ENCODE measurements around the gene SNTN. TPM values are rescaled to one million over a fixed set of nuclear protein-coding genes. Genes with fewer than 3 reads are reported as not detected.

SNTN gene
- total RNA-seq, 4 donors from 2014 or later: not detected

DNA sequence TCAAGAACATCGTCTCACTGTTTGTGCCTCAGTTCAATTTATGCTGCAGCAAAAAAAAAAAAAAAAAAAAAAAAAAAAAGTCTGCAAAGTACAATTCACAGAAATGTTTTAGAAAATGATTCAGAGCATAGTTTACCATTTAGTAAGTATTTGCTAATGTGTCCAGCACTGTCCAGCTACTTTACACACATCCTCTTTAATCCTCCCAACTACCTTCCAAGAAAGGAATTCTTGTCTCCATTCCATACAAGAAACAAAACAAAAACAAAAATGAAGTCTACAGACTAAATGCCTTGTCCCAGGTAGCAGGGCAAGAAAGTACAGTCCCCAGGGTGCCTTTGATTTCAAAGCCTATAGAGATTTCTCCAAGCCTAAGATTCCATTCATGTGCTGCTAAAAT, 38.9 kb upstream of the SNTN start:
- no peak for DNase-seq (ENCODE audit: low spot score in 2 of 2)
- Histone ChIP-seq H3K27me3 (no peaks in the 10 kb centered on the region), H3K27ac (no peak overlapping the region), H3K9me3 (no peaks in the 10 kb centered on the region), H3K4me1 (no peaks in the 10 kb centered on the region), H3K4me3 (no peak overlapping the region), H3K36me3 (no peaks in the 10 kb centered on the region)
- TF ChIP-seq, protein P1, sequence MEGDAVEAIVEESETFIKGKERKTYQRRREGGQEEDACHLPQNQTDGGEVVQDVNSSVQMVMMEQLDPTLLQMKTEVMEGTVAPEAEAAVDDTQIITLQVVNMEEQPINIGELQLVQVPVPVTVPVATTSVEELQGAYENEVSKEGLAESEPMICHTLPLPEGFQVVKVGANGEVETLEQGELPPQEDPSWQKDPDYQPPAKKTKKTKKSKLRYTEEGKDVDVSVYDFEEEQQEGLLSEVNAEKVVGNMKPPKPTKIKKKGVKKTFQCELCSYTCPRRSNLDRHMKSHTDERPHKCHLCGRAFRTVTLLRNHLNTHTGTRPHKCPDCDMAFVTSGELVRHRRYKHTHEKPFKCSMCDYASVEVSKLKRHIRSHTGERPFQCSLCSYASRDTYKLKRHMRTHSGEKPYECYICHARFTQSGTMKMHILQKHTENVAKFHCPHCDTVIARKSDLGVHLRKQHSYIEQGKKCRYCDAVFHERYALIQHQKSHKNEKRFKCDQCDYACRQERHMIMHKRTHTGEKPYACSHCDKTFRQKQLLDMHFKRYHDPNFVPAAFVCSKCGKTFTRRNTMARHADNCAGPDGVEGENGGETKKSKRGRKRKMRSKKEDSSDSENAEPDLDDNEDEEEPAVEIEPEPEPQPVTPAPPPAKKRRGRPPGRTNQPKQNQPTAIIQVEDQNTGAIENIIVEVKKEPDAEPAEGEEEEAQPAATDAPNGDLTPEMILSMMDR (IDR thresholded peaks at IDR 0.05): no peak
- TF ChIP-seq EP300 (IDR thresholded peaks at IDR 0.05) (no peak), POLR2A (IDR thresholded peaks at IDR 0.05) (no peak)
- 0 to 41% methylated on average over 1 of the region's 1 CpG for WGBS, 2 donors

DNA sequence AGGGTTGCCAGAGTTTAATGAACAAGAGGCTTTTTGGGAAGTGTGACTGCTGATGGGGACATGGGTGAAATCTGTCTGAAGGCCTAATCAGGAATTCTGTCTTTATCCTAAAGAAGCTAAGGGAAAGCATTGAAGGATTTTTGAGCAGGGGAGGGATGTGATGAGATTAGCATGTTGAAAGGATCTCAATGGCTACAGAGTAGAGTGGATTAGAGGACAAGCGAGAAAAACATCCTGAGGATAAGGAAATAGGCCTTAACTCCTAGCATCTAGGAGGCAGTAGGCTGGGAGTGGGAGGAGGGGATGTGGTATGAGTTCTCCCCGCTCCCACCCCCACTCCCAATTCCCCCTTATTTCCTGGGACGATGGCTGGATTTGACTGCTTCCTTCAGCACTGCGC, 35.1 kb upstream of the SNTN start:
- no peaks in the 10 kb centered on the region for H3K4me1 ChIP-seq
- 64 to 68% methylated on average over 4 of the region's 4 CpGs for WGBS, 2 donors
- H3K27me3 ChIP-seq: no peaks in the 10 kb centered on the region
- no peaks in the 10 kb centered on the region for H3K36me3 ChIP-seq
- no peak overlapping the region for H3K27ac ChIP-seq
- no peak for DNase-seq (ENCODE audit: low spot score in 2 of 2)
- H3K4me3 ChIP-seq: no peak overlapping the region
- no peaks in the 10 kb centered on the region for H3K9me3 ChIP-seq
- TF ChIP-seq, protein P1 (IDR thresholded peaks at IDR 0.05): no peak
- TF ChIP-seq POLR2A (IDR thresholded peaks at IDR 0.05) (no peak), EP300 (IDR thresholded peaks at IDR 0.05) (no peak)

DNA sequence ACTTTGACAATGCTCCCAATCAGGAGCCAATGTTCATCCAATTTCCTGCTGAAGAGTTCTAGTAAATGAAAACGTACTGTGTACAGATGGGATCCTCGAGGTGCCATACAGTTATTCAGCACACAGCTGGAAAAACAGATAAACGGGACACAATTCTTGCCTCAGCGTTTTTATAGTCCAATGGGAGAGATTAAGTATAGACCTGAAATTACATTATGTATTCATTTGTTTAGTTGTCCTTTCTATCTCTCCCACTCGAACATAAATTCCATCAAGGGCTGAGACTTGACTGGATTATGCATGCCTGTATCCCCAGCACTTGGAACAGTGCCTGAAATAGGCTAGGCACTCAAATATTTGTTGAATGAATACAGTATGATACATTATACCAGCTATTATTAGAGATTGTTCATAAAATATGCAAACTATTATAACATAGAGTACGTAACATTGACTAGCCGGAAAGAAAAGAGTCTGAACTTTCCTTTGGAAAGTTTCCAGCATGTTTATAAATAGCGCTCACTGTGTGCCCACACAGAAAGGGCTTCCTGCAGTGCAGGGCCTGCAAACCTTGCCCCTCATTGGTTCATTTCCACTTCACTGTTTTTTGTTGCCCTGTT, 27.4 kb upstream of the SNTN start:
- DNase-seq (ENCODE audit: low spot score in 2 of 2): no peak
- Histone ChIP-seq H3K4me1 (peaks cover 0 to 20% (median 2%) of the 10 kb centered on the region in 4 donors), H3K9me3 (no peaks in the 10 kb centered on the region), H3K27ac (no peak overlapping the region), H3K36me3 (no peaks in the 10 kb centered on the region), H3K4me3 (no peak overlapping the region), H3K27me3 (no peaks in the 10 kb centered on the region)
- 6 to 11% methylated on average over 8 of the region's 8 CpGs for WGBS, 2 donors
- no peak for TF ChIP-seq POLR2A (IDR thresholded peaks at IDR 0.05)
- TF ChIP-seq EP300 (IDR thresholded peaks at IDR 0.05): no peak
- TF ChIP-seq, protein P1 (IDR thresholded peaks at IDR 0.05): no peak

DNA sequence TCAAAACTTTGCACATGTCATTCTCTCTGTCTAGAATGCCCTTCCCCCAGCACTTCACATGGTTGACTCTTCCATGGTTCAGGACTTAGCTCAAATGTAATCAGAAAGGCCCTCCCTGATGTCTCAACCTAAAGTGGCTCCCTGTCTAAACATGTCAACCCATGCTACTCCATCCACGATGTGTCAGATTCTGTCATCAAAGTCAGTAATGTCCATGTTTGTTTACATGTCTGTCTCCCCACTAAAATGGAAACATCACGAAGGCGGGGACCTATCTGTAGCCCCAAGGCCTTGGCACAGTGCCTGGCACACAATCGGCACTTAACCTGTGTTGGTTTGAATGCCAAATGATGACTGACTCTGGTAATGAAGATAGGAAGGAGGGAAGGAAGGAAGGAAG, 20.8 kb upstream of the SNTN start:
- TF ChIP-seq, protein P1 (IDR thresholded peaks at IDR 0.05): no peak
- TF ChIP-seq POLR2A (IDR thresholded peaks at IDR 0.05) (no peak), EP300 (IDR thresholded peaks at IDR 0.05) (no peak)
- H3K27ac ChIP-seq: no peak overlapping the region

DNA sequence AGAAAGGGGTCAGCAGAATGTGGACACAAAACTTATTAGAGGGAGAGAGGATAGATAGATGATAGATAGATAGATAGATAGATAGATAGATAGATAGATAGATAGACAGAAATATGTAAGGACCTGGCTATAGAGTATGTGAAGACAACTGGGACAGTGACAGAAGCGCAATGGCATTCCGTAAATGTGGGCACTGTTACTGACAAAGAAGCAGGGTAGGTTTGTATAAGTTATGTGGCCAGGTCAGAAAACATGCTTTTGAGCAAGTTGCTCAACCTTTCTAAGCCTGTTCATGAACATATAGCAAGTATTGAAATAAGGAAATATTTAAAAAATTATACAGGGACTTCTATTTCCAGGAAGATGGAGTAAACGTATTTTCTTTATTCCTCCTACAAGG, 17.3 kb upstream of the SNTN start:
- WGBS, 2 donors: 90 to 91% methylated on average over 3 of the region's 3 CpGs
- H3K27ac ChIP-seq: no peak overlapping the region
- no peak overlapping the region for H3K4me3 ChIP-seq
- H3K9me3 ChIP-seq: no peaks in the 10 kb centered on the region
- H3K4me1 ChIP-seq: no peaks in the 10 kb centered on the region
- TF ChIP-seq EP300 (IDR thresholded peaks at IDR 0.05): no peak
- TF ChIP-seq, protein P1 (IDR thresholded peaks at IDR 0.05): no peak
- no peak for TF ChIP-seq POLR2A (IDR thresholded peaks at IDR 0.05)
- H3K27me3 ChIP-seq: no peaks in the 10 kb centered on the region
- DNase-seq (ENCODE audit: low spot score in 2 of 2): no peak
- H3K36me3 ChIP-seq: no peaks in the 10 kb centered on the region

More for the DNA sequence above, 20.8 kb upstream of the SNTN start:
- Histone ChIP-seq H3K4me3 (no peak overlapping the region), H3K9me3 (no peaks in the 10 kb centered on the region), H3K4me1 (no peaks in the 10 kb centered on the region), H3K36me3 (no peaks in the 10 kb centered on the region), H3K27me3 (no peaks in the 10 kb centered on the region)
- WGBS, 2 donors: 86% methylated on average over 4 of the region's 4 CpGs
- DNase-seq (ENCODE audit: low spot score in 2 of 2): no peak
